GM21717 (cell line): ENCODE measurements around the gene ENTR1.
"Not testable (repeated sequence)": the region's sequence is repeated elsewhere in the genome, so short reads cannot be mapped to it uniquely, and the experiment has no call there.

Experiments used
- ATAC-seq: cut with Tn5 transposase; IDR thresholded peaks from one replicate; pipeline ENCODE4 v1.9.1; 2021; ENCODE audit warnings: mild to moderate bottlenecking, moderate library complexity; ENCODE audit not compliant: unreplicated experiment

Gene ENTR1

DNA sequence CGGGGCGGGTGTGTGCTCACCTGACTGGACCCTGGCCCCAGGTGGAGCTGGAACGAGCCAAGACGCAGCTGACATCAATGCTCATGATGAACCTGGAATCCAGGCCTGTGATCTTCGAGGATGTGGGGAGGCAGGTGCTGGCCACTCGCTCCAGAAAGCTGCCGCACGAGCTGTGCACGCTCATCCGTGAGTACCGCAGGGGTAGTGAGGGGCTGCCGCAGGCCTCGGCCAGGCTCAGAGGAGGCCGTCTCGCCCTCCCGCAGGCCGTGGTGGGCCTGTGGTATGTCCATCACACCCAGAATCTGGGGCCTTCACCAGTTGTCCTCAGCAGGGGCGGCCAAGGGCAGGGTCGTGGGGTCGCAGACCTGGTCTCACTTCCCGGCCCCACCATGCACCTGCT is 11.4 kb upstream of the ENTR1 start:
- ATAC-seq, result no peak

DNA sequence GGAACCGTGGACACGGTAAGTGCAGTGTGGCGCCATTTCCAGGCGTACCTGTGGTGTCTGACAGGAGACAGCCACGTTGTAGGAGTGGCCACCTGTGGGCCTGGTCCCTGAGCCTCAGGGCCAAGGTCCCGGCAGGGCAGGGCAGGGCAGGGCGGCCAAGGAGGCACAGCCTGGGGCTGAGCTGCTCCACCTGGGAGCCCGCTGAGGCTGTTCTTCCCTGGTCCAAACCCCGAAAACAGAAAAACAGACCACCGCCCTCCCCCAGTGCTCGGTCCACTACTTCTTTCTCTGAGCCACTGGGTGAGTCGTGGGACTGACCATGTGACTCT is 8.6 kb upstream of the ENTR1 start:
- no peak for ATAC-seq

DNA sequence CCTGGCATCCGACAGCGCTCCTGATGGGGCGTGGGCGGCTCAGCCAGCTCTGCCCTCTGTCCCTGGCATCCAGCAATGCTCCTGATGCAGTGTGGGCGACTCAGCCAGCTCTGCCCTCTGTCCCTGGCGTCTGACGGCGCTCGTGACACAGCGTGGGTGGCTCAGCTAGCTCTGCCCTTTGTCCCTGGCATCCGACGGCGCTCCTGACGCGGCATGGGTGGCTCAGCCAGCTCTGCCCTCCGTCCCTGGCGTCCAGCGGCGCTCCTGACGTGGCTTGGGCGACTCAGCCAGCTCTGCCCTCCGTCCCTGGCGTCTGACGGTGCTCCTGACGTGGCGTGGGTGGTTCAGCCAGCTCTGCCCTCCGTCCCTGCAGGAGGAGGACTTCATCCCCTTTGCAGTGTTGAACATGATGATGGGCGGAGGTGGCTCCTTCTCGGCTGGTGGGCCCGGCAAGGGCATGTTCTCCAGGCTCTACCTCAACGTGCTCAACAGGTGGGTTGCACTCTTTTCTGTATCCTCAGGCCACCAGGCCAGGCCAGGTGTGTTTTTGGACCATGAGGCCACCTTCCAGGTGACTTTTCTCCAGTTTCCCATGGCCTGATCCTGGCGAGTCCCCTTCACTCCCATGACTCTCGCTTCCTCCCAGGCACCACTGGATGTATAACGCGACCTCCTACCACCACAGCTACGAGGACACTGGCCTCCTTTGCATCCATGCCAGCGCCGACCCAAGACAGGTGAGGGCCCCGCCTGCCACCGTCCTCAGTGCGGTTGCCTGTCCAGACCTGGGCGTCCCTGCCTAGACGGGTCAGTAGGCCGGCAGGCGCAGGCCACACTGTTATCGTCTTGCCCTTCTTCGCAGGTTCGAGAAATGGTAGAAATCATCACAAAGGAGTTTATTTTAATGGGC is 8.0 kb upstream of the ENTR1 start:
- no peak for ATAC-seq

DNA sequence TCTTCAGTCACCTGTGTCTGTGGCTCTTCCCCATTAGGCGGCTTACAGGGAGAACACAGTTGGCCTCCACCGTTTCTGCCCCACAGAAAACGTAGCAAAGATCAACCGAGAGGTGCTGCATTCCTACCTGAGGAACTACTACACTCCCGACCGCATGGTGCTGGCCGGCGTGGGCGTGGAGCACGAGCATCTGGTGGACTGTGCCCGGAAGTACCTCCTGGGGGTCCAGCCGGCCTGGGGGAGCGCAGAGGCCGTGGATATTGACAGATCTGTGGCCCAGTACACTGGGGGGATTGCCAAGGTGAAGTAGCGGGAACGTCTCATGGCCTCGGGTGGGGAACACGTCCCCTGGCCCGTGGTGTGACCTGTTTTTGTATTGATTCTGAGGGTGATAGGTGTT is 6.5 kb upstream of the ENTR1 start:
- no peak for ATAC-seq

DNA sequence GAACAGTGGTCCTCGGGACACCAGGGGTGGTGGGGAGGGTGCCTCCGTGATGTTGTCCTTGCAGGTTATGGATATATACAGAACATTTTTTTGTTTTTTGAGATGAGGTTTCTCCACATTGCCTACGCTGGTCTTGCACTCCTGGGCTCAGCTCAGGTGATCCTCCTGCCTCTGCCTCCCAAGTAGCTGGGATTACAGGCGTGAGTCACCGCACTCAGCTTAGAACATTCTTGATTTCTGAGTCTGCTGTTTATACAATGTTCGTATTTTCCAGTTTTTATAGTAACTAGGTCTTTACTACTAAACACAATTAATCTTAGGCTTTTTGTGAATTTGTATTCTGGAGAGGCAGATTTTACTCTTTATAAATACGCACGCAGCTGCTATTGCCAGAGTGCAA is 6.0 kb upstream of the ENTR1 start:
- ATAC-seq, result no peak

DNA sequence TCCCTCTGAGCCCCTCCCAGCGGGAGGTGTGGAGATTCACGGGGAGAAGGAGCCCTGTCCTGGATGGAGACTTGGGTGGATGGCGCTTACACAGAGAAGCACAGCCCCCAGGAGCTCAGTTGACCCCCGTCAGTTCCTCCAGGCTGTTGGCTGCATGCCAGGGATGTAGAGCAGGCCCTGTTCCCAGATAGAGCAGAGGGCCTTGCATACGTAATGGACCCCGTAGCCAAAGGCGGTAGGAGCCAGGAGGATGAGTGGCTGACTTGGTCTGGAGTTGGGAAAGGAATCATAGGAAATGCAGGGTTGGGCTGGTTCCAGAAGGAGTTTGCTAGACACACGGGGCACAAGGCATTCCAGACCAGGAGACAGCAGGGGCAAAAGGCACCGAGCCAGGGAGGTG is 2.5 kb upstream of the ENTR1 start:
- no peak for ATAC-seq

DNA sequence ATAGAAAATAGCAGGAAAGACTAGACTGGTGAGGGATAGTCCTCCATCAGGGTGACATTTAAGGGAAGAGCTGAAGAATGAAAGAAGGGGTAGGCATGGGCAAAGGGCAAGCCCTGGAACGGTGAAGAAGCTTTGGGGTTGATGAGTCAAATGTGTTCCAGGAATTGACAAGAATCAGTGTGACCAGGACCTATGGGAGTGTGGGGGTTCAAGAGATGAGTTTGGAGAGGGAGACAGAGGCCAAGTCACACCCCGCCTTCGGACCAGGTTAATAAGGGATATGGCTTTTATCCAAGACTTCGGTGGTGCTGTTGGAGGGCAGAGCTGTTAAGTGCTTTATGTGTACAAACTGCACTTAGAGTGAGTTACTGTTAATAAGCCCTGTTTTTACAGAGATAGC is 964 bp upstream of the ENTR1 start:
- ATAC-seq, result no peak

DNA sequence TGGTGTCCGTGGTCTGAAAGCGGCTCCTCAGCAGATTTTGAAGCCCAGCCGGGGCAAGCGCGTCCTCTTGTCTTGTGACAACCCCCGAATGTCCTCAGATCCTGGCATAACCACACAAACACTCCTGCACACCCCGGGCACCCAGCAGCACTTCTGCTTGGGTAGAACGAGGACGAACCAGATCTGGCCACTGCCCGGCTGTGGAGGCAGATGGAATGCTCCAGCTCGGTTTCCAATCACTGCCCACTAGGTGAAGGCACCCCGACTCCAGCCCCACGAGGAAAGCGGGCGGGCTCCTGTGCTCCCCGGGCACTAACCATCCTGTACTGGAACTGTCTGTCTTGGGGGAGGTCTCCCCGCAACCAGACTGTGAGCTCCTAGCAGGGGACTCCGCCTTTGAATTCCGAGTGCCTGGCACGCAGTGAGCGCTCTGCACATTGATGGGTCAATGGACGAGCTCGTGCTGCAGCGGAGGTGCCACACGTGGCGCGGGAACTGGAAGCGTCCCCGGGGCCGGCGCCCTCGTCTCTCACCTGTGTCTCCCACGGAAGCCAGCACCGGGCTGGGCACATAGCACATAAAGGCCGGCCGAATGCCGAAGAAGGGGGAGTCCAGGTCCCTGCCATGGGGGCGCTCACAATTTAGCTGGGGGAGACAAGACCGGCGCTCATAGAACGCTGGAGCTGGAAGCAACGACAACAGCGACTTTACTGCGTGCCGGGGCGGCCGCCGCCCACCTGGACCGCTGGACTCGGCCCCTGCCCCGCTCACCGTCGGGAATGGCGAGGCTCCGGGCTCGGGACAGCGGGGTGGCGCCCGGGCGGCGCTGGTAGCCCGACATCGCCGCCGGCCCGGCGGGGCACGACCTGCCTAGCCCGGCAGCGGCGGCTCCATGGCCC is 608 bp downstream of the ENTR1 start:
- peak; percentile 22 for ATAC-seq

DNA sequence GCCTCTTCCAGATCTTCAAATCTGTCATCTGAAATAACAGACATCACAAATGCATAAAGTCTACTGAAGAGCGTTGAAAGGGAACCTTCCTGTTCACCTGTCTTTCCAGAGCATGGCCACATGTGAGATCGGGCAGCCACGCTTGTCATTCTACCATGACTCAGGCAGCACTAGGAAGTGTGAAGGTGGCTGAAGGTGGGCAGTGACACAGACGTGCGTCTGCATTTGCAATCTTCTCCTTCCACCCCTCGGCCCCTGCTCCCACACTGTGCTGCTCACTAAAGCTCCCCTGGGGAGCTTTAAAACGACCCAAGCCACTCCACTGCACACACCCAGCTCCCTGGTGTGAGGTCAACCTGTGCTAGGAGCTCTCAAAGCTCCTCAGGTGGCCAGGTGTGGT is 2.5 kb downstream of the ENTR1 start:
- no peak for ATAC-seq

DNA sequence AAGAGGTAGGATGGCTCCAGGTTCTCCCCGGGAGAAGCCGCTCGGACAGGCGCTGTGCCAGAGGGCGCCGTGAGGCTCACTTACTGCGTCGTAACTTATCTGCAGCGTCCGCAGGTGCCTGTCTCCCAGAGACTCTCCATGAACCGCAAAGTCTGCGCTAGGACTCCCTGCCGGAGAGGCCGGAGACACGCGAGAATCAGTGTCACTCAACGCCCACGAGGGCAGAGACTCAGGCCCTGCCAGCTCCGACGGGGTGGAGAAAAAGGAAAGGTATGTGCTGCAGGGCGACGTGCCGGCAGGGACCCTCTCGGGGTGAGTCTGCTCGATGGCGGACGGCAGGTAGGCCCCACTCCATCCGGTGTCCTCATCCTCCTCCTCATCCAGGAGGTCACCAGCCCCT is 3.4 kb downstream of the ENTR1 start:
- not testable (repeated sequence) for ATAC-seq

DNA sequence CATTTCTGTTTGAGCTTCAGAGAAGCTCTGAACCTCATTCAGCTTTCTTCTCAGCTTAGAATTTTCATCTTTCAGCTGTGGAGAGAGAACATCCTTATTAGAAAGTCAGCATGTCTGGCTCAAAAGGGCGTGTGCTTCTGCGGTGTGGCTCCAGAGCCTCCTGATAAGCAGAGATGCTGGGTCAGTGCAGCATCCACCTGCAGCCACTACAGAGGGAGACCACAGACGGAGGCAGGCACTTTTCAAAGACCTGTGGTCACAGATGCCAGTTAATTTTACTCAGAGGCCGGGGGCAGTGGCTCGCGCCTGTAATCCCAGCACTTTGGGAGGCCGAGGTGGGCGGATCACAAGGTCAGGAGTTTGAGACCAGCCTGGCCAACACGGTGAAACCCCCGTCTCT is 4.5 kb downstream of the ENTR1 start:
- not testable (repeated sequence) for ATAC-seq

DNA sequence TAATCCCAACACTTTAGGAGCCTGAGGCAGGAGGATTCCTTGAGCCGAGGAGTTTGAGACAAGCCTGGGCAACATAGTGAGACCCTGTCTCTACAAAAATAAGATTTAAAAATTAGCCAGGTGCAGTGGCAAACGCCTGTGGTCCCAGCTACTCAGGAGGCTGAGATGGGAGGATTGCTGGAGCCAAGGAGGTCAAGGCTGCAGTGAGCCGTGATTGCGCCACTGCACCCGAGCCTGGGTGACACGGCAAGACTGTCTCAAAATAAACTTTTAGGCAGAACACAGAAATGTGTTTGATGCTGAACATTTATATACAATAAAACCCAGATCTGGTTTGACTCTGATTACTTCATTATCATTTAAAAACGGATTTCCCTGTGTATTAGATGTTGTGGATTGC is 4.9 kb downstream of the ENTR1 start:
- ATAC-seq, result no peak

DNA sequence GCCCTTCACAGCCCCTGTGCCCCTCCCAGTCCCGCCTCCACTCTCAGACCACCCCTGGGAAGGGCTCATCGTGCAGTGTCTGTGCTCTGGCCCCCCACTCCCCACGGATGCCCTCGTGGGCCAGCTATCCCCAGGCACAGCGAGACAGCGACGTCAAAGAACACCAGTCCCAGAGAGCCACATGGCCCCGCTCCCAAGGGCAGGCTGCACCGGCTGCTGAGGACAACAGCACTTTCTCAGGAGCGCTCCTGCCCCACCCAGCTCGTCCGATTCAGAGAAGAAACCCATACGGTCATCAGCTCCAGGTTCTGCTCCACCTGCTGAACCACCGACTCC is 5.6 kb downstream of the ENTR1 start:
- ATAC-seq, result no peak

DNA sequence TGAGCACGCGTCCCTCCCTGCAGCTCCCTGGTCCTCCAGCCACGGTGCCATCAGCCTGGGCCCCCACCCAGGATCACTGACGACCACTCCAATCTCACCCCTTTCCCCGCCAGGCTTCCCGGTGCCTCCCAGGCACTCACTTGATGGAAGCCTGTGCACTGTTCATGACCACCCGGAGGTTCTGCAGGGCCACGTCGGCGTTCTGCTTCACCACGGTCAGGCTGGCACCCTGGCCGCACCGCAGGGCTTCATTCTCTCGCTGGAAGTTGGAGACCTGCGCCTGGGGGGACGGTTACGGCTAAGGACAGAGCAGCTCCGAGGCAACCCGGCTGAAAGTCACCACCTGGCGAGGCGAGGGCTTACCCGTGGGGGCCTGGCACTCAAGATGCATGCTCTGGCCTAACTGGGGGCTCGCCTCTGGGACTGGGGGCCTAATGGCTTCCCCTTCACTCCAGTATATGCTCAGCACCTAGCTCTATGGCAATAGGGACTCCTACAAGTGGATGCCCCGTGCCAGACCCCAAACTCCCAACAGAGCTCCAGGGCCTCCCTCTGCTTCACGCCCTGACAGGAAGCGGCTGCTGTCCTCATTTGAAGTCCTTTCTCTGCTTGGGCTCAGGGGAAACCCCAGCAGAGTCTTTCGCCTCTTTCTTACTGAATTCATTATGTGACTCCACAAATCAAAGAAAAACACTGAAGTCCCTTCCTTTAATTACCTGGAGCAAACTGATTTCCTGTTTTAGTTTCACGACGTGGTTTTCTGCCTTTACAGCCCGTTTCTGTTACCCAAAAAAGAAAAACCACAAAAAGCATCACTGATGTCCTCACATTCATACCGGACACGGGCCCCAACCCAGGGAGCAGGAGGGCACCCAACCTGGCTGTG is 6.3 kb downstream of the ENTR1 start:
- no peak for ATAC-seq

DNA sequence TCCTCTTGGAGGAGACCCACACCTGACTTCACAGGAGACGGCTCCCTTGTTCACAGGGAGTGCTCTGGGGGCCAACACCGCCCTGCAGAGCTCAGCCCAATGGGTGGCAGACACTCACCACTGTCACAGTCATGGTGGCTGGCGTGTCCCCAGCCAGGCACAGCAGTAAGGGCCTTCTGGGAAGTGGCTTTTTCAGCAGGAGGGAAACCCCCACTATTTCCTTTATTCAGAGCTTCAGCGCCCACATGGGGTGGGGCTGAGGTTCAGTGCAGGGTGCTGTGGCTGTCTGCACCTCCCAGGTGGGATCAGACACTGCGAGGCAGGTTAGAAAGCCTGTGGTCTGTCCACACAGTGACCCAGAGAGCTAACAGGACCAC is 6.9 kb downstream of the ENTR1 start:
- ATAC-seq, result no peak

DNA sequence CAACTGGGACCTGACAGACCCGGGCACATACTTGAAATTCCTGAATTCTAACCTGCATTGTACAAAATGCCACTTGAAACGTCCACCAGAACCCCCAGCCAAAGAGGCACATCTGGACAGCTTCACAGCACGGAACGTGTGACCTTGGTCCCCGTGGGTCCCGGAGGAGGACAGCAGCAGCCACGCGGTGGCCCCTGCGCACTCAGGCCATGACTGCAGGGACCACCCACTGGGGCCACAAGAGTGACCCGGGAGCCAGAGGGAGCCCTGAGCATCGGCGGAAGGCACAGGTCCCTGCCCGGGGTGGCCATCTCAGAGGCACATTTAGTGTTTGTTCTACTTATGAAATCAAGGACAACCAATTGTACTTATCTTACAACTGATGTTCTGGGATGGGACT is 8.3 kb downstream of the ENTR1 start:
- ATAC-seq, result no peak

DNA sequence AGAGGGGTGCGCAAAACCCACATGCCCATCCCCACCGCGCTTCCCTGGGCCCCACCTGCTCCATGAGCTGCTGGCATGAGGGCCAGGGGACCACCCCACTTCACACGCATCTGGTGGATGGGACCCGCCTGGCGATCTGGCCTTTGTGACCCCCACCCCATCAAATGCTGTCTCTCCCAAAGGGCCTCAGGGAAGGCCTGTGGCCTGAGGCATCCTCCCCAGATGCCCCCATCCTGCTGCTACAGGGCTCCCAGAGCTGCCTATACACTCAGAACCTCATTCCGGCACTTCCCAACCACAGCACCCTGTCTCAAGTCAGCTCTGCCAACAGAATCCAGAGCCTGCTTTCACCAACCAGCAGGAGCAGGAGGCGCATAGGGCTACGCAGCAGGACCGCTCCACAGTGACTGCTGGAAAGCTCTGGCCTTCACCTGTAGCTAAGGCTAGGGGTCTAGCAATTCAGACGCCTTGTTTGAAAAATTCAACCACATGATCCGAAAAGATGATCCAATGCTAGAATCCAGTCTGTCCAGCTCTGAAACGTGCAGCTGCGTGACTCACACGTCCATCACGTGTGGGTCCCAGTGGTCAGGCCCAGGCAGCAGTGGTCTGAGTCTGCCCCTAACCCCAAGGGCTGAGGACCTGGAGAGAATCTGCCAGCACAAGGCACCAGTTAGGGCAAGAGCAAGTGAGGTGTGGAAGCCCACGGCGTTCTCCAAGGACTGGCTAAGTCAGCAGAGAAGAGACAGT is 9.1 kb downstream of the ENTR1 start:
- no peak for ATAC-seq

DNA sequence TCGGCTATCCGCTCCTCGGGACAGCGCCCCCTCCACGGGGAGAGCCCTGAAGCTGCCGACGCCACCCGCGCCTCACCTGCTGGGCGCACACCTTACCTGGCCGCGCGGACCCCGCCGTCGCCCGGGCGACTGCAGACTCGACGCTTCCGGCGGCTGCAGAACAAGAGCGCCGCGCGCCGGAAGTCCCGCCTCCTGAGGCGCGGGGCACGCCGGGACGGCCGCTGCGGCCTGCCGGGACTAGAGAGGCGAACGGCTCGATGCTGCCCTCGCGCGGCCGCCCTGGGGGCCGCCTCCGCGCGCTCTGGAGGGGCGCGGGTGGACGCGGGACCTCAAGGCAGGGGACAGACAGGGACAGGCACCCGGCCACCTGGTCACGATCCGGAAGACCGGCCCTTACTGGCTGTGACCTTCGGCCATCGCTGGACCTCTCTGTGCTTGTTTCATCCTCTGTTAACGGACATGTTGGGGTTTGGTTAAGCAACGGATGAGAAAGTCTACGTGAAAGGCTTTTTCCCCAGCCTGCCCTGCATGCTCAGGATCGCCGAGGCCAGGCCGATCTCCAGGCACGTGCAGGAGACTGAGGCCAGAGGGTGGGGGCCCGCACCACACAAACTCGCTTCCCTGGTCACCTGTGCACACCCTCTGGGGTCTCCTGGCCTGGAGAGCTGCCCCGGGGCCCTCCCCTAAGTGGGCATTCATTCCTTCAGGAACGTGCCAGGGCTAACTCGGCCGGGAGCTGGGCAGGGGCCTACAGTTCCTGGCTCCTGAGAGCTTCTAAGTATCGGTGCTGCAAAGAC is 10.2 kb downstream of the ENTR1 start, which contains the start of gene SNAPC4:
TSS of gene SNAPC4 (minus strand) at position 133 of the 797 bp plus-strand sequence. CDS start 1,742 bp downstream, outside the sequence.
- peak; percentile 64 for ATAC-seq

DNA sequence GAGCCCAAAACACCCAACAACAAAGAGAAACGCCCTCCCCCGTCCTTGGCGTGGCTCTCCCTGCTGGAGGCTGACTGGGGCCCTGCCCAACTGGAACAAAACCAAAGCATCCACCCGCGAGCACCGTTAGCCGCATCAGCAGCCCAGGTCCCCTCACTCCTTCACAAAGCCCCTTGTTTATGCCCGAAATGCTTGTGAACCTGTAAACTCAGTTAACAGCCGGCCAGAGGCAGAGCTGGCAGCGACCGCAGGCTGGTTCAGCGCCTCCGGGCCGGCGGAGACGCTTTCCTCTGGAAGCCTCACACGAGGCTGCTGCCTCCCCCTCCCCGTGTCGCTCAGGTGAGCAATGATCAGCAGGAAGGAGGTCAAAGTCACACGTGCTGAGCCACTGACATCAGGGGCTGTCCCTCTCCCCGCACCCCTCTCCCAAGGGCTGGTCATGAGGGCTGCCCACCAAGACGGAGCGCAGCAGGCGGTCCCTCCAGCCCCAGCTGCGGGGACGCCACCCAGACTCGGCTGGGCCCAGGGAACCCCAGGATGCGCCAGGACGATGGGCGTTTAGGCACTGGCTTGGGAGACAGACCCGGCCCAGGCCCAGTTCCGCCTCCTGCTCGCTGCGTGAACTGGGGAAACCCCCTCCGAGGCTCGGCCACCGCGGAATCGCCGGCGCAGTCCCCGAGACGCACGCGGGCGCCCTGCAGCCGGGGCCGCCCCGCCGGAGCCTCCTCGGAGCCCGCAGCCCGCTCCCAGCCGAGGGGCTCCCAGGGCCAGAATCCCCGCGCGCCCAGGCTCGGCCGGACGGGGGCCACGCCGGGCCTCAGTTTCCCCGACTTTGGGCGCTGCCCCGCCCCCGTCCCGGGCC is 11.0 kb downstream of the ENTR1 start:
- ATAC-seq, result no peak
